H9 (cell line): Measurements from ENCODE around the gene RHOC. TPM values are rescaled to one million over a fixed set of nuclear protein-coding genes. Genes with fewer than 3 reads are reported as not detected.

ENCODE experiments used
- DNase-seq: peaks from one replicate; pipeline ENCODE4 v3.0.0-alpha.2; 2017
- H2AFZ ChIP-seq: one replicate; pipeline ENCODE4 v1.6.1; 2013; ENCODE audit warnings: mild to moderate bottlenecking, low read length, control low read depth, moderate library complexity
- H2AK5ac ChIP-seq: 2 replicates; pipeline ENCODE4 v1.6.1; 2013; ENCODE audit warnings: low read length, control low read depth, mixed read lengths; ENCODE audit not compliant: insufficient read length
- H2BK120ac ChIP-seq: one replicate; pipeline ENCODE4 v1.6.1; 2013; ENCODE audit warnings: low read depth, mild to moderate bottlenecking, low read length, control low read depth, inconsistent platforms; ENCODE audit not compliant: poor library complexity, severe bottlenecking
- H2BK12ac ChIP-seq: 2 replicates; pipeline ENCODE4 v1.6.1; 2013; ENCODE audit warnings: low read length, control low read depth, mixed read lengths, low read depth; ENCODE audit not compliant: insufficient read length
- H2BK15ac ChIP-seq: 2 replicates; pipeline ENCODE4 v1.6.1; 2013; ENCODE audit warnings: low read depth, low read length, control low read depth
- H2BK20ac ChIP-seq: one replicate; pipeline ENCODE4 v1.6.1; 2013; ENCODE audit warnings: low read depth, mild to moderate bottlenecking, low read length, control low read depth, inconsistent platforms; ENCODE audit not compliant: poor library complexity, severe bottlenecking
- H2BK5ac ChIP-seq: 2 replicates; pipeline ENCODE4 v1.6.1; 2013; ENCODE audit warnings: low read length, control low read depth, mixed read lengths; ENCODE audit not compliant: insufficient read length
- H3K14ac ChIP-seq: 2 replicates; pipeline ENCODE4 v1.6.1; 2013; ENCODE audit warnings: low read length, control low read depth; ENCODE audit not compliant: insufficient read depth
- H3K18ac ChIP-seq: 2 replicates; pipeline ENCODE4 v1.6.1; 2013; ENCODE audit warnings: low read depth, mild to moderate bottlenecking, mixed read lengths, low read length, control low read depth; ENCODE audit not compliant: insufficient read length
- H3K23ac ChIP-seq: 2 replicates; pipeline ENCODE4 v1.6.1; 2013; ENCODE audit warnings: low read length, control low read depth, mixed read lengths, low read depth; ENCODE audit not compliant: insufficient read length
- H3K23me2 ChIP-seq: 2 replicates; pipeline ENCODE4 v1.6.1; 2013; ENCODE audit warnings: low read depth, mild to moderate bottlenecking, mixed read lengths, low read length, control low read depth; ENCODE audit not compliant: insufficient read length, poor library complexity, severe bottlenecking
- H3K27ac ChIP-seq: 2 replicates; pipeline ENCODE4 v1.5.1; 2013; ENCODE audit warnings: low read length, control low read depth, mixed read lengths, low read depth; ENCODE audit not compliant: insufficient read length
- H3K27me3 ChIP-seq: 2 replicates; pipeline ENCODE4 v1.6.1; 2013; ENCODE audit warnings: low read length, control low read depth, inconsistent platforms; ENCODE audit not compliant: insufficient read depth
- H3K4ac ChIP-seq: 2 replicates; pipeline ENCODE4 v1.6.1; 2013; ENCODE audit warnings: low read depth, mild to moderate bottlenecking, control low read depth, inconsistent platforms, low read length, moderate library complexity
- H3K4me1 ChIP-seq: 2 replicates; pipeline ENCODE4 v1.6.1; 2013; ENCODE audit warnings: low read length, control low read depth, inconsistent platforms; ENCODE audit not compliant: insufficient read depth
- H3K4me2 ChIP-seq: 2 replicates; pipeline ENCODE4 v1.6.1; 2013; ENCODE audit warnings: low read length, control low read depth, mixed read lengths; ENCODE audit not compliant: insufficient read length, insufficient read depth
- H3K56ac ChIP-seq: 2 replicates; pipeline ENCODE4 v1.6.1; 2013; ENCODE audit warnings: low read depth, mild to moderate bottlenecking, mixed read lengths, low read length, control low read depth; ENCODE audit not compliant: insufficient read length
- H3K79me1 ChIP-seq: 2 replicates; pipeline ENCODE4 v1.6.1; 2013; ENCODE audit warnings: low read depth, mild to moderate bottlenecking, moderate library complexity, low read length, control low read depth, inconsistent platforms; ENCODE audit not compliant: insufficient read depth, poor library complexity, severe bottlenecking
- H3K79me2 ChIP-seq: 2 replicates; pipeline ENCODE4 v1.6.1; 2013; ENCODE audit warnings: low read length, control low read depth, inconsistent platforms; ENCODE audit not compliant: insufficient read depth
- H3K9ac ChIP-seq: 2 replicates; pipeline ENCODE4 v1.6.1; 2013; ENCODE audit warnings: low read length, control low read depth, mixed read lengths; ENCODE audit not compliant: insufficient read length; ENCODE audit errors: extremely low read depth
- H3K9me3 ChIP-seq: one replicate; pipeline ENCODE4 v1.6.1; 2013; ENCODE audit warnings: low read depth, low read length, inconsistent platforms; ENCODE audit not compliant: control insufficient read depth
- H3T11ph ChIP-seq: one replicate; pipeline ENCODE4 v1.6.1; 2013; ENCODE audit warnings: mild to moderate bottlenecking, low read length, control low read depth, inconsistent platforms
- H4K20me1 ChIP-seq: one replicate; pipeline ENCODE4 v1.6.1; 2013; ENCODE audit not compliant: control insufficient read depth, insufficient read length, insufficient read depth
- H4K5ac ChIP-seq: 2 replicates; pipeline ENCODE4 v1.6.1; 2013; ENCODE audit warnings: low read depth, mild to moderate bottlenecking, mixed read lengths, low read length, control low read depth; ENCODE audit not compliant: insufficient read length
- H4K8ac ChIP-seq: replicated peaks from 2 replicates; pipeline ENCODE4 v1.6.1; 2013; ENCODE audit warnings: low read length, control low read depth, mixed read lengths, low read depth; ENCODE audit not compliant: insufficient read length
- H4K91ac ChIP-seq: 2 replicates; pipeline ENCODE4 v1.6.1; 2013; ENCODE audit warnings: low read depth, mild to moderate bottlenecking, moderate library complexity, mixed read lengths, low read length, control low read depth; ENCODE audit not compliant: insufficient read length
- H3K27ac Mint-ChIP-seq, 3 experiments: 2 replicates in 2 of 3; 3 replicates in 1 of 3; pipeline ENCODE4 v1.8.0; 2020 to 2021; ENCODE audit warnings: mixed read lengths in 3 of 3, mild to moderate bottlenecking in 1 of 3, moderate library complexity in 1 of 3
- H3K27me3 Mint-ChIP-seq: 2 replicates; pipeline ENCODE4 v1.8.0; 2021; ENCODE audit warnings: low read depth, mild to moderate bottlenecking, moderate library complexity, mixed read lengths
- H3K36me3 Mint-ChIP-seq, 3 experiments: 2 replicates in 2 of 3; 3 replicates in 1 of 3; pipeline ENCODE4 v1.8.0; 2020 to 2021; ENCODE audit warnings: low read depth in 3 of 3, mixed read lengths in 3 of 3; ENCODE audit not compliant: insufficient read depth in 1 of 3
- H3K4me1 Mint-ChIP-seq, 2 experiments: 2 replicates each; pipeline ENCODE4 v1.8.0; 2020; ENCODE audit warnings: mixed read lengths in 2 of 2
- H3K4me3 Mint-ChIP-seq, 2 experiments: 2 replicates in 1 of 2; 3 replicates in 1 of 2; pipeline ENCODE4 v1.8.0; 2020 to 2021; ENCODE audit warnings: mild to moderate bottlenecking in 2 of 2, mixed read lengths in 2 of 2, moderate library complexity in 1 of 2
- H3K9me3 Mint-ChIP-seq, 2 experiments: 2 replicates in 1 of 2; 3 replicates in 1 of 2; pipeline ENCODE4 v1.8.0; 2020; ENCODE audit warnings: mild to moderate bottlenecking in 2 of 2, mixed read lengths in 2 of 2, moderate library complexity in 1 of 2
- WGBS: extraction: QIAGEN DNeasy Blood & Tissue Kit; methylation state at CpG from one replicate; pipeline ENCODE4 v1.1.7; 2013; ENCODE audit warnings: missing lambda C conversion rate, low lambda C conversion rate, mixed read lengths; ENCODE audit not compliant: insufficient read length; ENCODE audit errors: extremely low coverage; 5-methylcytosine and 5-hydroxymethylcytosine counted together
- total RNA-seq: library from RNA; stranded (reverse); gene quantifications from 2 replicates; pipeline ENCODE4 v1.2.1, GENCODE V29; 2021
- TF ChIP-seq, protein P1 (sequence below): fragments of 200-600 bp; sonication (generic); conservative IDR thresholded peaks from 3 replicates; pipeline ENCODE4 v1.8.0; 2021; ENCODE audit warnings: antibody characterized with exemption, mild to moderate bottlenecking

Gene RHOC
- total RNA-seq, 1 experiment from 2014 or later: 68.9 TPM

DNA sequence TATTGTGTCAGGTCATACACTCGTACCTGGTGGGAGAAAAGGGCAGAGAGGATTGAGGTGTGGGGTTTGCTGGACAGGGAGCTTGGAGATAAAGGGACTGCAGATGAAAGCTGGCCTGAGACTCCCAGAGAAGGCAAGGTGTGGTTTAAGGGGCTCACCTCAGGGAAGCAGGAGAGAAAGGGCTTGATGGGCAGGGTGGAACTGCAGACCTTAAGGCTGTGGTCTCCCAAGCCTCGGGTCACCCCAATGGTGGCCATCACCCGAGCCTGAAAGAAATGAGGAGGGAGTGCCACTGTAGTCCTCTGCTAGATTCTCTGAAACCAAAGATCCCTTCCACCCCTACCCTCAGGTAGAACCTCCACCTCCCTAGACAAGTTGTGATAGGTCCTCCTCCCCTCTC, 3.7 kb upstream of the RHOC start:
- no peak overlapping the region for H3K9ac ChIP-seq
- no peak for DNase-seq
- no peak overlapping the region for H3K4ac ChIP-seq
- no peaks in the 10 kb centered on the region for H3K79me1 ChIP-seq
- H3K23me2 ChIP-seq: peaks cover 22% of the 10 kb centered on the region
- no peak overlapping the region for H4K8ac ChIP-seq
- Mint-ChIP-seq H3K27ac (no peak overlapping the region; a peak in 1 of 7 replicates), H3K9me3 (no peaks in the 10 kb centered on the region; a peak in 1 of 5 replicates), H3K27me3 (peaks cover 53% of the 10 kb centered on the region), H3K36me3 (peaks cover 13 to 24% (median 17%) of the 10 kb centered on the region in 3 experiments), H3K4me3 (no peak overlapping the region), H3K4me1 (peaks cover 46 to 53% of the 10 kb centered on the region in 2 experiments)
- H3K23ac ChIP-seq: no peak overlapping the region
- H2BK12ac ChIP-seq: no peak overlapping the region
- H4K20me1 ChIP-seq: no peaks in the 10 kb centered on the region
- no CpG with 5 or more reads among the region's 3 CpGs for WGBS
- H3K79me2 ChIP-seq: no peaks in the 10 kb centered on the region; the same call in 1 of the 2 replicates
- H3K4me2 ChIP-seq: no peak overlapping the region
- H3K27me3 ChIP-seq: no peaks in the 10 kb centered on the region; the same call in 1 of the 2 replicates
- H3K56ac ChIP-seq: no peak overlapping the region
- H2AK5ac ChIP-seq: no peak overlapping the region
- H2BK15ac ChIP-seq: no peak overlapping the region
- H4K91ac ChIP-seq: no peak overlapping the region
- no peaks in the 10 kb centered on the region for H3K9me3 ChIP-seq
- H3K4me1 ChIP-seq: peaks cover 12% of the 10 kb centered on the region
- H3T11ph ChIP-seq: no peak overlapping the region
- H3K27ac ChIP-seq: no peak overlapping the region
- H2BK20ac ChIP-seq: no peak overlapping the region
- H2AFZ ChIP-seq: no peak overlapping the region
- no peak overlapping the region for H2BK120ac ChIP-seq
- H4K5ac ChIP-seq: no peak overlapping the region
- H3K18ac ChIP-seq: no peak overlapping the region
- TF ChIP-seq, protein P1, sequence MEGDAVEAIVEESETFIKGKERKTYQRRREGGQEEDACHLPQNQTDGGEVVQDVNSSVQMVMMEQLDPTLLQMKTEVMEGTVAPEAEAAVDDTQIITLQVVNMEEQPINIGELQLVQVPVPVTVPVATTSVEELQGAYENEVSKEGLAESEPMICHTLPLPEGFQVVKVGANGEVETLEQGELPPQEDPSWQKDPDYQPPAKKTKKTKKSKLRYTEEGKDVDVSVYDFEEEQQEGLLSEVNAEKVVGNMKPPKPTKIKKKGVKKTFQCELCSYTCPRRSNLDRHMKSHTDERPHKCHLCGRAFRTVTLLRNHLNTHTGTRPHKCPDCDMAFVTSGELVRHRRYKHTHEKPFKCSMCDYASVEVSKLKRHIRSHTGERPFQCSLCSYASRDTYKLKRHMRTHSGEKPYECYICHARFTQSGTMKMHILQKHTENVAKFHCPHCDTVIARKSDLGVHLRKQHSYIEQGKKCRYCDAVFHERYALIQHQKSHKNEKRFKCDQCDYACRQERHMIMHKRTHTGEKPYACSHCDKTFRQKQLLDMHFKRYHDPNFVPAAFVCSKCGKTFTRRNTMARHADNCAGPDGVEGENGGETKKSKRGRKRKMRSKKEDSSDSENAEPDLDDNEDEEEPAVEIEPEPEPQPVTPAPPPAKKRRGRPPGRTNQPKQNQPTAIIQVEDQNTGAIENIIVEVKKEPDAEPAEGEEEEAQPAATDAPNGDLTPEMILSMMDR: no peak
- H3K14ac ChIP-seq: no peak overlapping the region
- no peak overlapping the region for H2BK5ac ChIP-seq
